ENCODE measurements around the gene CACNA1E.

CACNA1E gene

GRCh38 chr1:181483285-181484195 lies at the start of gene CACNA1E:
TSS of gene CACNA1E (plus strand) at chr1:181483517. CDS start at chr1:181483745, 228 bp downstream.
- no peak for DNase-seq (ENCODE audit: low read depth in 2 of 2)

- no peak for DNase-seq (ENCODE audit: low read depth in 2 of 2)
Measured at GRCh38 chr1:181433931-181434330, 49.4 kb upstream of the CACNA1E start.

- DNase-seq (ENCODE audit: low read depth in 2 of 2), result no peak
Measured at GRCh38 chr1:181438013-181438412, 45.3 kb upstream of the CACNA1E start.

GRCh38 chr1:181440510-181440909 lies 42.8 kb upstream of the CACNA1E start:
- DNase-seq (ENCODE audit: low read depth in 2 of 2), result no peak

GRCh38 chr1:181442181-181442525 lies 41.2 kb upstream of the CACNA1E start:
- no peak for DNase-seq (ENCODE audit: low read depth in 2 of 2)

GRCh38 chr1:181443231-181443853 lies 40.0 kb upstream of the CACNA1E start:
- DNase-seq (ENCODE audit: low read depth in 2 of 2), result no peak

GRCh38 chr1:181445436-181445835 lies 37.9 kb upstream of the CACNA1E start:
- no peak for DNase-seq (ENCODE audit: low read depth in 2 of 2)

- DNase-seq (ENCODE audit: low read depth in 2 of 2), result no peak
Measured at GRCh38 chr1:181448461-181448860, 34.9 kb upstream of the CACNA1E start.

GRCh38 chr1:181451661-181452230 lies 31.6 kb upstream of the CACNA1E start:
- no peak for DNase-seq (ENCODE audit: low read depth in 2 of 2)

- no peak for DNase-seq (ENCODE audit: low read depth in 2 of 2)
Measured at GRCh38 chr1:181452746-181453145, 30.6 kb upstream of the CACNA1E start.

- DNase-seq (ENCODE audit: low read depth in 2 of 2), result no peak
Measured at GRCh38 chr1:181453541-181454201, 29.6 kb upstream of the CACNA1E start.

GRCh38 chr1:181456551-181456950 lies 26.8 kb upstream of the CACNA1E start:
- no peak for DNase-seq (ENCODE audit: low read depth in 2 of 2)

- no peak for DNase-seq (ENCODE audit: low read depth in 2 of 2)
Measured at GRCh38 chr1:181458419-181458818, 24.9 kb upstream of the CACNA1E start.

- DNase-seq (ENCODE audit: low read depth in 2 of 2), result no peak
Measured at GRCh38 chr1:181459067-181459466, 24.2 kb upstream of the CACNA1E start.

GRCh38 chr1:181469829-181470228 lies 13.5 kb upstream of the CACNA1E start:
- DNase-seq (ENCODE audit: low read depth in 2 of 2), result no peak

- DNase-seq (ENCODE audit: low read depth in 2 of 2), result no peak
Measured at GRCh38 chr1:181475580-181475979, 7.7 kb upstream of the CACNA1E start.

- no peak for DNase-seq (ENCODE audit: low read depth in 2 of 2)
Measured at GRCh38 chr1:181476581-181476980, 6.7 kb upstream of the CACNA1E start.

- DNase-seq (ENCODE audit: low read depth in 2 of 2), result no peak
Measured at GRCh38 chr1:181478306-181478705, 5.0 kb upstream of the CACNA1E start.

GRCh38 chr1:181479137-181479745 lies 4.1 kb upstream of the CACNA1E start:
- DNase-seq (ENCODE audit: low read depth in 2 of 2), result peak in 1 of 2 donors; percentile 2

GRCh38 chr1:181482001-181482430 lies 1.3 kb upstream of the CACNA1E start:
- no peak for DNase-seq (ENCODE audit: low read depth in 2 of 2)

GRCh38 chr1:181482521-181483284 lies 614 bp upstream of the CACNA1E start:
- DNase-seq (ENCODE audit: low read depth in 2 of 2), result no peak

Data from stimulated activated CD4-positive, alpha-beta T cell treated with anti-CD3 and anti-CD28 coated beads, Interleukin-1b, Interleukin-23, amount 100 ng/mL, for 4 hours (primary cell).